Measurements from ENCODE around the gene OR2C3. TPM values are rescaled to one million over a fixed set of nuclear protein-coding genes. Genes with fewer than 3 reads are reported as not detected.
"Not testable (repeated sequence)": the region's sequence is repeated elsewhere in the genome, so short reads cannot be mapped to it uniquely, and the experiment has no call there.

The OR2C3 gene
- polyA plus RNA-seq, 3 donors: 0.48 to 1.3 (median 0.71) TPM

DNA sequence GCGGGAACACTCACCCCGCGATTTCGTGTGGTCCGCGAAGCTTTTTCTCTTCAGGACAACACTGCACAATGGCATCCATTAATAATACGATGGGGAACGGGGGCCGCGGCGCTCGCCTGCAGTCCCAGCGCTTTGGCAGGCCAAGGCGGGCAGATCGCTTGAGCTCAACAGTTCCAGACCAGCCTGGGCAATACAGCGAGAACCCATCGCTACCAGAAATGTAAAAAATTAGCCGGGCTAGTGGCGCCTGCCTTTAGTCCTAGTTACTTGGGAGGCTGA lies 17.7 kb downstream of the OR2C3 start:
- DNase-seq (ENCODE audit: low read depth in 3 of 3, low spot score in 2 of 3): no peak

DNA sequence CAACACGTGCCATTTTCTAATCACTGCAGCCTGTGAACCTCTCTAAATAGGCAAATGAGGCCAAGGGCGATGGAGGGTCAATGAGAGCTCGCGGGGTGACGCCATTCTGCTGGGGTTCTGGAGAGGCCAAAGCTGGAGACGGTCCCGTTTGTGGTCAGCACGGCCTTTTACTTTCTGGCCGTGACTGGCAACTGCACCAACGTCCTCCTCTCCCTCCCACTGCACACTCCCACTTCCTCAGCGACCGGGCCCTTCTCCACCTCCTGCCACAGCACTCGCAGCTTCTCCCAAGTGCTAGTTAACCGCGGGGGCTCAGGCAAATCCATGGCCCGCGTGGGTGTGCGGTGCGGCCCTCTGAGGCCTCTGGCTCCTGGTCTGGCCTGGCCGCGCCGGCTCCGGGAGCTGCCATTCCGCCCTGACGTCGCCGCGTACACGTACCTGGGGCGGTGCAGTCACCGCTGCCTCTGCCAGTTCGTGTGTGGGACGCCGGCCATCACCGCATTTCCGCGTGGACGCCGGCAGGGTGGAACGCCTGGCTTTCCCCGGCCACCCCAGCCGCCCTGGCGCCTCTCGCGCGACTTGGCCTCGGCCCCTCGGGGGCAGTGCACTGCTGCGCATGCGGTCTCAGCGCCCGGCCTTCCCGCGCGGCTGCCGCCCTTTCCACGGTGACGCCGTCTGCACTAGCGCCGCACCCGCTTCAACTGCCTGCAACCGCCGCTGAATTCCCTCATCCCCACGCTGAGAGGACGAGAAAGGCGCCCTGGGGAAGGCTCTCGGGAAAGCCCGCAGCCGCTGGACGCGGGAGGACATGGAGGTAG lies 18.2 kb downstream of the OR2C3 start:
- DNase-seq (ENCODE audit: low read depth in 3 of 3, low spot score in 2 of 3): no peak

DNA sequence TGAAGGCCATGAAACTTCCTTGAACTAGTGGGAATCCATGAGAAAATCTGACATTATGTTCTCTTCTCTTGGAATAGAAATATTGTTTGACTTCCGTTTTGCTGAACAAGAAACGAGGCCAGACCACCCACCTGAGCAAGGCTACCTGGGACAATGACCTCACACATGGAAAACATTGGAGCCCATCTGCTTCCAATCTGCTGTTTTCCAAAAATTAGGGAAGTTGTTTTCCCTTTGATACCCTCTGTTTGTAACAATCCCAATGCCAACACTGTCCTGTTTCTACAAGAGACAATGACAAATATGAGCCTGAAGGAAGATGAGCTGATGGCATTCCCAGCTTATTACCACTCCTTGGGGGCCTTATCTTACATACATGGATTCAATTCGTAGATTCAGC lies 29.4 kb downstream of the OR2C3 start:
- DNase-seq (ENCODE audit: low read depth in 3 of 3, low spot score in 2 of 3): no peak

DNA sequence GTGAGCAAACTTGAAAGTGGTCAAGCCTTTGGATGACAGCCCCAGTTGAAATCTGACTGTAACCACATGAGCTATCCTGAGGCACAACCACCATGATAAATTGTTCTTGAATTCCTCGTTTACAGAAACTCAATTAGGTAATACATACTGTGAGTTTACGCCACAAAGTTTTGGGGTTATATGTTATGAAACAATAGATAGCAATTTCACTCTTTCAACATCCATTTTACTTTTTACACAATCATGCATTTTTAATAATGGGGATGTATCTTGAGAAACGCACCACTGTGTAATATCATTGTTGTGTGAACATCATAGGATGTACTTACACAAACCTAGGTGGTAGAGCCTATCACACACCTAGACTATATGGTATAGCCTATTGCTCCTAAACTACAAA lies 35.4 kb downstream of the OR2C3 start:
- DNase-seq (ENCODE audit: low read depth in 3 of 3, low spot score in 2 of 3): no peak

DNA sequence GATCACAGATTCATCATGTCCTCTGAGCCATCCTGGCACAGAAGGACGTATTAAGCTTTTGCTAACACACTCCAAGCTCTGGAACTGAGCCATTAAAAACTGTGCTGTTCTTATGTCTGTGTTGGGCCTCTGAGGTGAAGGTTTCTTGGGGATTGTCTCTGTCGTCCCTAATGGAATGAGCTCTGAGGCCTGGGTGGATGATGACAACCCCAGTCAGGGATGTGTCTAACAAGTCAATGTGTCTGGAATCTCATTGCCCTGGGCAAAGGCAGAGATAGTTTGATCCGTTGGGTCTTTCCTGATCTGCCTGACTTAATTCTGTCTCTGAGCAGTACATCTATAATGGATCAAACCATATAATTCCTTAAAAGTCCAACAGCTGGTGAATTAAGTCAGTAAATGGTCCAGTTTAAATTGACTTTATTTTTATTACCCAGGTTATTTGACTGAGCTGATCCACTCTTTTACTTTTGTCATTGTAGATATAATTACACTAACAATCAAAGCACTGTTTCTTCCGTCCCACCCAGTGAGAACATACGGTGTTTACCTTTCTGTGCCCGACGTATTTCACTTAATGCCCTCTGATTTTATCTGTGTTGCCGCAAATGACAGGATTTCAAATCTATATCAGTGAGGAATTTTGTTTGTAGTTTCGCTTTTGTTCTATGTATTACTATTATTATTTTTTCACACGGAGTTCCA lies 39.5 kb downstream of the OR2C3 start:
- DNase-seq (ENCODE audit: low read depth in 3 of 3, low spot score in 2 of 3): no peak

DNA sequence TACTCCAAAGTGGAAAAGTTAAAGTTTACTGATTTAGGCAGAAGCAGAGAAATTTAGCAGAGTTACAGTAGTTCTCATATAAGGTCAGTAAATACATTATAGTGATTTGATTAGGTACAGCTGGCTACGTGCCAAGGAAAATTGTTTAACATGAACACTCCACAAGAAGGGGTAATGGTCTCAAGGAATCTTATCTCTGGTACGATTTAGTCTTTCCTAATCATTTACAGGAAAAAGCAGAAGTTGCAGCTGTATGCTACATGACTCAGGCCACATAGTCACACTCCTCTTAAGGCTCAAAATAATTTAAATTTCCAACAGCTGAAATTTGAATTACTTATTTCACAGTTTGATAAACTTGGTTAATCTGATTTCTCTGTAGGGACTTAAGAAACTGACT lies 41.5 kb downstream of the OR2C3 start:
- no peak for DNase-seq (ENCODE audit: low read depth in 3 of 3, low spot score in 2 of 3)

DNA sequence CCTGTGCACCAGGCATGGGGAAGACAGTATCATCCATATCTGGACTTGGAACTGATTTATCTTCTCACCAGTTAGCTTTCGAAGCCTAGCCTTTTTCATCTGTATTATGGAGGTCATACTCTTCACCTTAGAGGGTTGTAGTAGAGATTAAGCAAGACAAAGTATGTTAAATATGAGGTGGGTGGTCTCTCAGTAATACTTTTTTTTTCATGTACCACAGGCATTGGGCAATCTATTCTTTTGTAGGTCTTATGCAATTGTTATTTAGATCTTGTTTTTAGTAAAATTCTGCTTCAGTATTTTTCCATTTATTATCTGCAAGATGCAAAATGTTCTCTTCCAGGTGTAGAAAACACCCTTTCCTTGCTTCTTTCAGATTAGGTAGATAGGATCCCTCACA lies 43.1 kb downstream of the OR2C3 start:
- DNase-seq (ENCODE audit: low read depth in 3 of 3, low spot score in 2 of 3): no peak

DNA sequence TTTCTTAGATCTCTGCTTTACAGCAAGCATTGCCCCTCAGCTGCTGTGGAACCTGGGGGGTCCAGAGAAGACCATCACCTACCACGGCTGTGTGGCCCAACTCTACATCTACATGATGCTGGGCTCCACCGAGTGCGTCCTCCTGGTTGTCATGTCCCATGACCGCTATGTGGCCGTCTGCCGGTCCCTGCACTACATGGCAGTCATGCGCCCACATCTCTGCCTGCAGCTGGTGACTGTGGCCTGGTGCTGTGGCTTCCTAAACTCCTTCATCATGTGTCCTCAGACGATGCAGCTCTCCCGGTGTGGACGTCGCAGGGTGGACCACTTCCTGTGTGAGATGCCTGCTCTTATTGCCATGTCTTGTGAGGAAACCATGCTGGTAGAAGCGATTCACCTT lies 44.9 kb downstream of the OR2C3 start:
- no peak for DNase-seq (ENCODE audit: low read depth in 3 of 3, low spot score in 2 of 3)

DNA sequence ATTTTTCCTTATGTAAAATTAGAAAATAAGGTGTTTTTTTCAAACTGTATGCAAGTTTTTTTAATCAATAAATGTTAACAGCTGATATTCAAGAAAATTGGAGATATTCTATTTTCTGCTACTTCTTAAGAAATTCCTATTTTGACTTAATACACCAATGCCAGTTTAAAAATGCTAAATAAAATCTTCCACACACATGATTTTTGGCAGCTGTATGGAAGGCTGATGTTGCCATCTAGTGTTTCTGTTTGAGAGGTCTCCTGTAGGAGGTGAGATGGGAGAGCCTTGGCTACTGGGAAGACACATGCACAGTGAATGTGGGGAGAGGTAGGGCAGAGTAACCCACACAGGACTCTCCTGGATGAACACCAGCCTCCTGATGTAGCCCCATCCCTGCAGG lies 49.2 kb downstream of the OR2C3 start:
- peak in 1 of 3 donors; percentile 10 for DNase-seq (ENCODE audit: low read depth in 3 of 3, low spot score in 2 of 3)

DNA sequence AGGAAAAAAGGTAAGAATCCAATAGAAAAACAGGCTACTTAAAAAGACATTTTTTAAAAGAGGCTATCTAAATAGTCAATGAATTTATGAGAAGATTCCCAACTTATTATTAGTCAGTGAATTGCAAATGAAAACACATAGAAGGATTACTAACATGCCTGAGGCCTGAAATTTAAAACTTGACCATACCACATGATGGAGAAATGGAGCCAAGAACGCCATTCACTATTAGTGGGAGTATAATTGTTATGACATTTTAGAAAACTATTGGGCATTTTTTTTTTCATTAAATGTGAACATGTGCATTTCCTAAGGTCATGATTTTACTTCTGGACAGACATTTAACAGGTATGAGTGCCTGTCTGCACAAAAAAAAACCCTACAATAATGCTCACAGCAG lies 53.5 kb downstream of the OR2C3 start:
- DNase-seq (ENCODE audit: low read depth in 3 of 3, low spot score in 2 of 3): no peak

DNA sequence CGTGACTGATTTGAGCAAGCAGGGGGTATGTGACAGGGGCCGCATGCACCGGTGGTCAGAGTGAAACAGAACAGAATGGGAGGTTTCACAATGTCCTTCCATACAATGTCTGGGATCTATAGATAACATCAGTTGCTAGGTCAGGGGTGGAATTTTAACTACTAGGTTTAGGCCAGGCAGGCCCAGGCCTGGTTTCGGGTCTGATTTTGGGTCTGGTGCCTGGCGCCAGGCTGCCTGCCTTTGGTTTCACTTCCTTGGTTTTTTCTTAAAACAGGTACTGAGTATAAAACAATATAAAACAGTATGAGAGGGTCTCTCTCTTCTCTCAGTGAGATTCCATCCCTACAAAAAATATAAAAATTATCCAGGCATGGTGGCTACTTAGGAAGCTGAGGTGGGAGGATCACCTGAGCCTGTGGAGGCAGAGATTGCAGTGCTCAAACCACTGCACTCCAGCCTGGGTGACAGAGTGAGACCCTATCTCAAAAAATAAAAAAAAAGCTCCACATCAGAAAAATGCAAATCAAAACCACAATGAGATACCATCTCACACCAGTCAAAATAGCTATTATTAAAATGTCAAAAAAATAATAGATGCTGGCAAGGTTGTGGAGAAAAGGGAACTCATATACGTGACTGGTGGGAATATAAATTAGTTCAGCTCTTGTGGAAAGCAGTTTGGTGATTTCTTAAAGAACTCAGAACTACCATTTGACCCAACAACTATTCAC lies 59.7 kb downstream of the OR2C3 start:
- not testable (repeated sequence) for DNase-seq (ENCODE audit: low read depth in 3 of 3, low spot score in 2 of 3)

DNA sequence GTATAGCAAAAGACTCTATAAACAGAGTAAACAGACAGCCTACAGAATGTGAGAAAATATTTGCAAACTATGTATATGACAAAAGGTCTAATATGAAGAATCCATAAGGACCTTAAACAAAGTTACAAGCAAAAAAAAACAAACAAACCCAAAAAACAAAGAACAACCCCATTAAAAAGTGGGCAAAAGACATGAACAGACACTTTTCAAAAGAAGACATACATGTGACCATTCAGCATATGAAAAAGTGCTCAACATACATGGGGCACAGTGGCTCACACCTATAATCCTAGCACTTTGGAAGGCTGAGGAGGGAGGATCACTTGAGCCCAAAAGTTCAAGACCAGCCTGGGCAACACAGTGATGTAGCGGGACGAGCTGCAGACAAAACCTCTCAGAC lies 60.4 kb downstream of the OR2C3 start:
- no peak for DNase-seq (ENCODE audit: low read depth in 3 of 3, low spot score in 2 of 3)

Other genes starting within 250 kb of the OR2C3 start
- gene ZNF496, start 204.6 kb downstream of the OR2C3 start, polyA plus RNA-seq (ENCODE audit: insufficient read length in 3 of 3): 10 to 100 TPM; 34.1 to 35.0 (median 34.3) TPM
- gene NLRP3, start 120.3 kb downstream of the OR2C3 start, polyA plus RNA-seq (ENCODE audit: insufficient read length in 3 of 3): 1 to 10 TPM in 2 of 3 donors, under 1 TPM in 1; 0.90 to 1.2 (median 1.0) TPM
- gene OR2B11, start 78.3 kb downstream of the OR2C3 start, polyA plus RNA-seq (ENCODE audit: insufficient read length in 3 of 3): under 1 TPM in 2 of 3 donors, not detected in 1; 0.07 to 0.18 TPM
- gene GCSAML, start 12.7 kb upstream of the OR2C3 start, polyA plus RNA-seq (ENCODE audit: insufficient read length in 3 of 3): 1 to 10 TPM in 1 of 3 donors, under 1 TPM in 2; 0.69 to 1.1 (median 0.71) TPM
- not detected for gene OR2G2, start 51.9 kb upstream of the OR2C3 start, polyA plus RNA-seq (ENCODE audit: insufficient read length in 3 of 3)
- gene OR2G3, start 69.1 kb upstream of the OR2C3 start, polyA plus RNA-seq (ENCODE audit: insufficient read length in 3 of 3): not detected
- not detected for gene OR13G1, start 143.3 kb upstream of the OR2C3 start, polyA plus RNA-seq (ENCODE audit: insufficient read length in 3 of 3)
- gene OR6F1, start 180.2 kb upstream of the OR2C3 start, polyA plus RNA-seq (ENCODE audit: insufficient read length in 3 of 3): not detected
- not detected for gene OR14K1, start 202.2 kb upstream of the OR2C3 start, polyA plus RNA-seq (ENCODE audit: insufficient read length in 3 of 3)
- not detected for gene OR14A2, start 211.7 kb upstream of the OR2C3 start, polyA plus RNA-seq (ENCODE audit: insufficient read length in 3 of 3)
- gene OR1C1, start 224.1 kb upstream of the OR2C3 start, polyA plus RNA-seq (ENCODE audit: insufficient read length in 3 of 3): under 1 TPM in 1 of 3 donors, not detected in 2; 0.12 TPM